Stimulated activated CD8-positive, alpha-beta memory T cell treated with anti-CD3 and anti-CD28 coated beads, Interleukin-2, amount 100 ng/mL, for 48 hours (primary cell): ENCODE results near the gene SUCNR1.
"Not testable (repeated sequence)": the region's sequence is repeated elsewhere in the genome, so short reads cannot be mapped to it uniquely, and the experiment has no call there.

Source experiments
- DNase-seq, 2 donors: peaks; one replicate each; pipeline ENCODE4 v3.0.0-alpha.2; 2020; ENCODE audit warnings: low read depth in 2 of 2

Gene SUCNR1

GRCh38 chr3:151900884-151901643, 27.6 kb downstream of the SUCNR1 start:
- no peak for DNase-seq

GRCh38 chr3:151901644-151902285, 28.3 kb downstream of the SUCNR1 start:
- DNase-seq: no peak

GRCh38 chr3:151903501-151903991, 30.1 kb downstream of the SUCNR1 start:
- DNase-seq: no peak

GRCh38 chr3:151905647-151906046, 32.2 kb downstream of the SUCNR1 start:
- no peak for DNase-seq

GRCh38 chr3:151906751-151907150, 33.3 kb downstream of the SUCNR1 start:
- DNase-seq: no peak

GRCh38 chr3:151908399-151908798, 35.0 kb downstream of the SUCNR1 start:
- DNase-seq: no peak

GRCh38 chr3:151909681-151910405, 36.4 kb downstream of the SUCNR1 start:
- DNase-seq: no peak

GRCh38 chr3:151911462-151911861, 38.0 kb downstream of the SUCNR1 start:
- no peak for DNase-seq

GRCh38 chr3:151912028-151912427, 38.6 kb downstream of the SUCNR1 start:
- no peak for DNase-seq

GRCh38 chr3:151916781-151917180, 43.3 kb downstream of the SUCNR1 start:
- no peak for DNase-seq

- DNase-seq: no peak
Measured at GRCh38 chr3:151918253-151919029, 45.0 kb downstream of the SUCNR1 start.

GRCh38 chr3:151919030-151919328, 45.5 kb downstream of the SUCNR1 start:
- DNase-seq: no peak

GRCh38 chr3:151919446-151919845, 46.0 kb downstream of the SUCNR1 start:
- no peak for DNase-seq

GRCh38 chr3:151923901-151924300, 50.5 kb downstream of the SUCNR1 start:
- DNase-seq: no peak

GRCh38 chr3:151924753-151925152, 51.3 kb downstream of the SUCNR1 start:
- no peak for DNase-seq

- DNase-seq: peak in 1 of 2 donors; percentile 3
Measured at GRCh38 chr3:151925419-151925818, 52.0 kb downstream of the SUCNR1 start.

GRCh38 chr3:151925876-151926275, 52.4 kb downstream of the SUCNR1 start:
- no peak for DNase-seq

- no peak for DNase-seq
Measured at GRCh38 chr3:151926956-151927355, 53.5 kb downstream of the SUCNR1 start.

- not testable (repeated sequence) for DNase-seq
Measured at GRCh38 chr3:151927915-151928525, 54.6 kb downstream of the SUCNR1 start.

- DNase-seq: no peak
Measured at GRCh38 chr3:151931171-151931570, 57.7 kb downstream of the SUCNR1 start.

- DNase-seq: no peak
Measured at GRCh38 chr3:151933234-151933853, 59.9 kb downstream of the SUCNR1 start.
